ENCODE data around the gene RPS23.
"Not testable (repeated sequence)": the region's sequence is repeated elsewhere in the genome, so short reads cannot be mapped to it uniquely, and the experiment has no call there.

DNA sequence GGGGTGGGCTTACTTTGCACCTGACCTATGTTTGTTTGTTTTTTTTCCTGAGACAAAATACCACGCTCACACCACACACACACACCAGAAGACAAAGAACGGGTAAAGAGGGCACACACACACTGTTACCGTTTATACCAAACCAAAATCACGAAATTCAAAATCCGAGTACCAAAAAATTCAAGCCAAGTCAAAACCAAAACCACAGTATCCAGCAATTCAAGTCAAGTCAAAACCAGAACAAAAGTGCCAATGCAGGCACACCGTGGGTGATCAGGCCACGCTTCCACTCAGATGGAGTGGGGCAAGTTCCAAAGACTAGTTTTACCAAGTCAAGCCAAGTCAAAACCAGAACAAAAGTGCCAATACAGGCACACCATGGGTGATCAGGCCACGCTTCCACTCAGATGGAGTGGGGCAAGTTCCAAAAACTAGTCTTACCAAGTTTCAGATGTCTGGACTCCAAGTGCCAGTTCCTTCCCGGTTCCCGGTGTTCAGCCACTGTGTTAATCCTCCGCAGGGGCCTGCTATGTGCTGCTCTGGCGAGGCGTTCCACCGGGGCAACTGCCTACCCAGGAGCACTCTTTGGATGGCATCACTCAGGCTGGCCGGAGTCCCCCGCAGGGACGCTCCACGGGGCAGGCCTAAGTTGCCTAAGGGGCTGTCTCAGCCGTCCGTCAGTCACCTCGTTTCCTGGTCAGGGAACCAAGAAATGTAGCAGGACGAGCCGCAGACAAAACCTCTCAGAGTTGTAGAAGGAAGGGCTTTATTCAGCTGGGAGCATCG, 5.4 kb downstream of the RPS23 start:
- TF ChIP-seq, protein P1, sequence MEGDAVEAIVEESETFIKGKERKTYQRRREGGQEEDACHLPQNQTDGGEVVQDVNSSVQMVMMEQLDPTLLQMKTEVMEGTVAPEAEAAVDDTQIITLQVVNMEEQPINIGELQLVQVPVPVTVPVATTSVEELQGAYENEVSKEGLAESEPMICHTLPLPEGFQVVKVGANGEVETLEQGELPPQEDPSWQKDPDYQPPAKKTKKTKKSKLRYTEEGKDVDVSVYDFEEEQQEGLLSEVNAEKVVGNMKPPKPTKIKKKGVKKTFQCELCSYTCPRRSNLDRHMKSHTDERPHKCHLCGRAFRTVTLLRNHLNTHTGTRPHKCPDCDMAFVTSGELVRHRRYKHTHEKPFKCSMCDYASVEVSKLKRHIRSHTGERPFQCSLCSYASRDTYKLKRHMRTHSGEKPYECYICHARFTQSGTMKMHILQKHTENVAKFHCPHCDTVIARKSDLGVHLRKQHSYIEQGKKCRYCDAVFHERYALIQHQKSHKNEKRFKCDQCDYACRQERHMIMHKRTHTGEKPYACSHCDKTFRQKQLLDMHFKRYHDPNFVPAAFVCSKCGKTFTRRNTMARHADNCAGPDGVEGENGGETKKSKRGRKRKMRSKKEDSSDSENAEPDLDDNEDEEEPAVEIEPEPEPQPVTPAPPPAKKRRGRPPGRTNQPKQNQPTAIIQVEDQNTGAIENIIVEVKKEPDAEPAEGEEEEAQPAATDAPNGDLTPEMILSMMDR (IDR thresholded peaks at IDR 0.05): not testable (repeated sequence)
- not testable (repeated sequence) for TF ChIP-seq POLR2A (IDR thresholded peaks at IDR 0.05)
